ENCODE measurements around the gene B4GALT5. TPM values are rescaled to one million over a fixed set of nuclear protein-coding genes. Genes with fewer than 3 reads are reported as not detected.

The B4GALT5 gene
- total RNA-seq, 6 donors from 2014 or later, result 16.2 to 49.0 (median 36.7) TPM

GRCh38 chr20:49693435-49694171 lies 20.1 kb downstream of the B4GALT5 start:
- peaks cover 39 to 81% (median 69%) of the 10 kb centered on the region in 4 donors for H3K4me1 ChIP-seq
- no peak overlapping the region for H3K27ac ChIP-seq

DNA sequence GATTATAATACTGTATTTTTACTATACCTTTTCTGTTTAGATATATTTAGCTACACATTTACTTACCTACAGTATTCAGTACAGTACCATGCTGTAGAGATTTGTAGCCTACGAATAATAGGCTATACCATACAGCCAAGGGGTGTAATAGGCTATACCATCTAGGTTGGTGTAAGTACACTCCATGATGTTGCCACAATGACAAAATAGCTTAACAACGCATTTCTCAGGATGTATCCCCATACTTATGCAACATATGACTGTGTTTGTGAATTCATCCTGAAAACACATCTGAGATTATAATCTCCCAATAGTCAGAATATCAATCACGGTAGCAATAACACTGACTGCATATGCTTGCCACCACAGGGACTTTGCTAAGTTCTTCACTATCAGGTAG lies 20.7 kb downstream of the B4GALT5 start:
- WGBS, 2 donors, result 44 to 52% methylated on average over 3 of the region's 3 CpGs
- Histone ChIP-seq H3K27ac (no peak overlapping the region), H3K36me3 (no peaks in the 10 kb centered on the region), H3K9me3 (no peaks in the 10 kb centered on the region), H3K4me1 (peaks cover 40 to 82% (median 73%) of the 10 kb centered on the region in 4 donors), H3K27me3 (no peaks in the 10 kb centered on the region), H3K4me3 (no peak overlapping the region)
- no peak for ATAC-seq (ENCODE audit: low FRiP score in 2 of 2)
- no peak for TF ChIP-seq POLR2AphosphoS5 (IDR thresholded peaks at IDR 0.05)
- no peak for TF ChIP-seq EP300 (IDR thresholded peaks at IDR 0.05)
- no peak for TF ChIP-seq POLR2A (IDR thresholded peaks at IDR 0.05)
- TF ChIP-seq, protein P1, sequence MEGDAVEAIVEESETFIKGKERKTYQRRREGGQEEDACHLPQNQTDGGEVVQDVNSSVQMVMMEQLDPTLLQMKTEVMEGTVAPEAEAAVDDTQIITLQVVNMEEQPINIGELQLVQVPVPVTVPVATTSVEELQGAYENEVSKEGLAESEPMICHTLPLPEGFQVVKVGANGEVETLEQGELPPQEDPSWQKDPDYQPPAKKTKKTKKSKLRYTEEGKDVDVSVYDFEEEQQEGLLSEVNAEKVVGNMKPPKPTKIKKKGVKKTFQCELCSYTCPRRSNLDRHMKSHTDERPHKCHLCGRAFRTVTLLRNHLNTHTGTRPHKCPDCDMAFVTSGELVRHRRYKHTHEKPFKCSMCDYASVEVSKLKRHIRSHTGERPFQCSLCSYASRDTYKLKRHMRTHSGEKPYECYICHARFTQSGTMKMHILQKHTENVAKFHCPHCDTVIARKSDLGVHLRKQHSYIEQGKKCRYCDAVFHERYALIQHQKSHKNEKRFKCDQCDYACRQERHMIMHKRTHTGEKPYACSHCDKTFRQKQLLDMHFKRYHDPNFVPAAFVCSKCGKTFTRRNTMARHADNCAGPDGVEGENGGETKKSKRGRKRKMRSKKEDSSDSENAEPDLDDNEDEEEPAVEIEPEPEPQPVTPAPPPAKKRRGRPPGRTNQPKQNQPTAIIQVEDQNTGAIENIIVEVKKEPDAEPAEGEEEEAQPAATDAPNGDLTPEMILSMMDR (IDR thresholded peaks at IDR 0.05), result no peak
- no peak for DNase-seq

More at GRCh38 chr20:49693435-49694171, 20.1 kb downstream of the B4GALT5 start:
- WGBS, 2 donors, result 75 to 86% methylated on average over 5 of the region's 5 CpGs
- no peak for DNase-seq
- H3K9me3 ChIP-seq, result no peaks in the 10 kb centered on the region
- no peaks in the 10 kb centered on the region for H3K36me3 ChIP-seq
- TF ChIP-seq POLR2A (IDR thresholded peaks at IDR 0.05) (no peak), EP300 (IDR thresholded peaks at IDR 0.05) (no peak), POLR2AphosphoS5 (IDR thresholded peaks at IDR 0.05) (no peak)
- TF ChIP-seq, protein P1 (IDR thresholded peaks at IDR 0.05), result no peak
- H3K27me3 ChIP-seq, result no peaks in the 10 kb centered on the region
- H3K4me3 ChIP-seq, result no peak overlapping the region
- no peak for ATAC-seq (ENCODE audit: low FRiP score in 2 of 2)

DNA sequence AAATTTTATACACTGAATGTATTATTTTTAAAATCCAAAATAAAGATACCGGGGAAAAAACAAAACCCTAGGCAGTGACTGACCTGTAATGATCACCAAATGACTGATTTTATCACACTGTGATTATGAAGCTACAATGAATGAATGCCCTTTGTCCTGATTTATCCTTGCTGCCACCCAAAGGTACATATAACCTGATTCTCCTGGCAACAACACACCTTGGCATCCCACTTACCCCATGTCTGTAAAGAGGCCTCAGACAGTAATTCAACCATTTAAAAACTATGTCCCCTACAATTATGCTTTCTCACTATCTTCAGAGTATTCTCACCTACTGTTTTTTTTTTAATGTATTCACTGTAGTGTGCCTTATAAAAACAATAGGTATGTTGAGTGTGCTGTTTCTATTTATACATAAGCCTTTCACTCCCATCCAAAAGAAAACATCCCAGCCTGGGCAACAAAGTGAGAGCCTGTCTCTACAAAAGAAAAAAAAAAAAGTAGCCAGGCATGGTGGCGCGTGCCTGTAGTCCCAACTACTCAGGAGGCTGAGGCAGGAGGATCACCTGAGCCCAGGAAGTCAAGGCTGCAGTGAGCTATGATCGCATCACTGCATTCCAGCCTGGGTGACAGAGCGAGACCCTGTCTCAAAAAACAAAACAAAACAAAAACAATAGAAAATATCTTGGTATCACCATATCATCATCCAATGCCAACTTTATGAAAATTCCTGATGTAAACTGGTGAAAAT lies 21.7 kb downstream of the B4GALT5 start:
- Histone ChIP-seq H3K27me3 (no peaks in the 10 kb centered on the region), H3K36me3 (no peaks in the 10 kb centered on the region), H3K4me3 (no peak overlapping the region), H3K4me1 (peaks cover 38 to 83% (median 73%) of the 10 kb centered on the region in 4 donors), H3K9me3 (no peaks in the 10 kb centered on the region), H3K27ac (no peak overlapping the region)
- 90 to 96% methylated on average over 5 of the region's 5 CpGs for whole genome bisulfite sequencing, 2 donors
- DNase-seq (no peak), ATAC-seq (ENCODE audit: low FRiP score in 2 of 2) (no peak)
- TF ChIP-seq, protein P1 (IDR thresholded peaks at IDR 0.05), result no peak

DNA sequence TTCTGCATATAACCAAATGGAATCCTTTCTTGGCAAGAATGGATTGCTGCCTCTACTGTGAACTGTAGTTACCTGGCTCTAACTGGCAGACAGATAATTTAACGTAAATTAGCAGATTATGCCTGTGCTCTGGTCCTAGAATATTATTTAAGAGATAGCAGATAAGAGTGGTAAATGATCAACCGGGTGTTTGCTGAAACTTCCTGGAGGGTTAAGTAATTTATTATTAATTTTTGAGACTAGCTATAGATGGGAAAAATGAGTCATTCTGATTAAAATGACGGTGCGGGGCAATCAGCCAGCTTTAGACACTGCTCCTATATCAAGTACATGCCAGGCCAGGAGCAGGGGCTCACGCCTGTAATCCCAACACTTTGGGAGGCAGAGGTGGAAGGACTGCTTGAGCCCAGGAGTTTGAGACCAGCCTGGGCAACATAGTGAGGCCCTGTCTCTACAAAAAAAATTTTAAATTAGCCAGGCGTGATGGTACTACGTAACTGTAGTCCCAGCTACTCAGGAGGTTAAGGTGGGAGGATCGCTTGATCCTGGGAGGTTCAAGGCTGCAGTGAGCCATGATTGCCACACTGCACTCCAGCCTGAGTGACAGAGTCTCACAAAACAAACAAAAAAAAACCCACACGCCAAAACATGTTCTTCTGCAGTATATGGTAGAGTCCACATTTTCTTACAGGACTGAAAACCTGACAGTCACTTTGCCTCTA lies 22.6 kb downstream of the B4GALT5 start:
- ATAC-seq (ENCODE audit: low FRiP score in 2 of 2) (peak in 1 of 2 donors; percentile 82), DNase-seq (peak in 1 of 2 donors; percentile 73)
- H3K27ac ChIP-seq, result peak overlapping the region in 3 of 4 donors; percentile 15 to 69 (median 22)
- H3K36me3 ChIP-seq, result no peaks in the 10 kb centered on the region
- no peak for TF ChIP-seq POLR2AphosphoS5 (IDR thresholded peaks at IDR 0.05)
- TF ChIP-seq, protein P1 (IDR thresholded peaks at IDR 0.05), result no peak
- peaks cover 39 to 84% (median 73%) of the 10 kb centered on the region in 4 donors for H3K4me1 ChIP-seq
- no peaks in the 10 kb centered on the region for H3K27me3 ChIP-seq
- H3K9me3 ChIP-seq, result no peaks in the 10 kb centered on the region
- WGBS, 2 donors, result 42 to 44% methylated on average over 9 of the region's 9 CpGs
- no peak overlapping the region for H3K4me3 ChIP-seq
